HepG2 (cell line): ENCODE data around the gene KIAA1755. TPM values are rescaled to one million over a fixed set of nuclear protein-coding genes. Genes with fewer than 3 reads are reported as not detected.

Experiments
- ATAC-seq: fragments of 200-7000 bp; cut with Tn5 transposase; 3 replicates; pipeline ENCODE4 v1.9.1; 2020; ENCODE audit warnings: mild to moderate bottlenecking, moderate library complexity
- BruUV-seq: library from RNA; stranded (reverse); fragments of 400-500 nt; replicated peaks from 2 replicates; lab custom pipeline; 2021; lab: Mats Ljungman, UMichigan
- CTCF ChIA-PET: fragments of 300-600 bp; formaldehyde crosslinking; extraction: SDS; loops from one replicate; lab custom pipeline; 2021; ENCODE audit warnings: low total read pairs, inconsistent platforms, low intra/inter-chr PET ratio; lab: Yijun Ruan, JAX
- POLR2A ChIA-PET: fragments of 350-600 bp; sonication (Branson Sonifier 250); formaldehyde crosslinking; loops from one replicate; lab custom pipeline; 2020; ENCODE audit warnings: antibody characterized with exemption, inconsistent platforms; lab: Yijun Ruan, JAX
- DNase-seq: peaks from one replicate; pipeline ENCODE4 v3.0.0-alpha.2; 2015; ENCODE audit warnings: low spot score
- FAIRE-seq: peaks from 3 replicates; lab custom pipeline; 2011; peaks lifted over from hg19 to GRCh38; lab: Jason Lieb, UNC
- H2AFZ ChIP-seq: one replicate; pipeline ENCODE4 v1.6.1; 2011; ENCODE audit warnings: low read length, inconsistent platforms
- H3K27ac ChIP-seq: fragments of 300-600 bp; 3 replicates; pipeline ENCODE4 v1.8.0; 2011; ENCODE audit warnings: mixed run types, mild to moderate bottlenecking, mixed read lengths, low read length, inconsistent platforms; ENCODE audit not compliant: insufficient read depth; ENCODE audit errors: extremely low read length
- H3K27me3 ChIP-seq, 2 experiments: fragments of 200-600 bp in 1 of 2; 2 replicates in 1 of 2; 3 replicates in 1 of 2; pipeline versions ENCODE4 v1.6.0 to v1.8.0; 2011; ENCODE audit warnings: low read length in 2 of 2, mild to moderate bottlenecking in 2 of 2, moderate library complexity in 2 of 2, inconsistent platforms in 1 of 2; ENCODE audit not compliant: insufficient read depth in 2 of 2, control insufficient read depth in 1 of 2
- H3K36me3 ChIP-seq, 2 experiments: fragments of 200-600 bp in 1 of 2; replicated peaks in 1 of 2; 2 replicates in 1 of 2; 3 replicates in 1 of 2; pipeline versions ENCODE4 v1.5.1 to v1.8.0; 2011; ENCODE audit warnings: low read length in 2 of 2, inconsistent platforms in 1 of 2; ENCODE audit not compliant: insufficient read depth in 2 of 2, control insufficient read depth in 1 of 2
- H3K4me1 ChIP-seq: 2 replicates; pipeline ENCODE4 v1.5.1; 2012; ENCODE audit warnings: low read length, inconsistent platforms; ENCODE audit not compliant: insufficient read depth
- H3K4me2 ChIP-seq: 2 replicates; pipeline ENCODE4 v1.6.0; 2011; ENCODE audit warnings: low read depth, low read length, inconsistent platforms
- H3K4me3 ChIP-seq, 3 experiments: fragments of 200-600 bp in 1 of 3; sonication (generic), shearing (Covaris generic) in 1 of 3; replicated peaks in 1 of 3; 2 replicates each; pipeline ENCODE4 v1.5.1; 2011 to 2016; ENCODE audit warnings: low read length in 3 of 3, inconsistent platforms in 2 of 3, low read depth in 2 of 3, mild to moderate bottlenecking in 2 of 3, control low read depth in 1 of 3, mixed read lengths in 1 of 3; ENCODE audit not compliant: insufficient read depth in 1 of 3
- H3K79me2 ChIP-seq: one replicate; pipeline ENCODE4 v1.6.1; 2011; ENCODE audit warnings: low read length, inconsistent platforms; ENCODE audit not compliant: insufficient read depth
- H3K9ac ChIP-seq: 2 replicates; pipeline ENCODE4 v1.6.0; 2011; ENCODE audit warnings: mild to moderate bottlenecking, low read depth, low read length, inconsistent platforms; ENCODE audit not compliant: insufficient read depth
- H3K9me3 ChIP-seq: 2 replicates; pipeline ENCODE4 v1.5.1; 2012; ENCODE audit warnings: mild to moderate bottlenecking, low read length
- H4K20me1 ChIP-seq: 2 replicates; pipeline ENCODE4 v1.6.0; 2011; ENCODE audit warnings: inconsistent platforms, mild to moderate bottlenecking, low read length, moderate library complexity; ENCODE audit not compliant: insufficient read depth
- FLYWCH1 ChIP-seq: sonication (generic); formaldehyde crosslinking; IDR thresholded peaks from 2 replicates; pipeline ENCODE4 v1.8.1; 2023; ENCODE audit warnings: mild to moderate bottlenecking, missing genetic modification reagents
- JUNB ChIP-seq: sonication (generic); formaldehyde crosslinking; IDR thresholded peaks from 2 replicates; pipeline ENCODE4 v1.8.0; 2022; ENCODE audit warnings: missing genetic modification reagents, mild to moderate bottlenecking, borderline replicate concordance
- MXI1 ChIP-seq: IDR thresholded peaks from 3 replicates; pipeline ENCODE4 v1.6.1; 2012; ENCODE audit warnings: low read depth, low read length, inconsistent platforms, borderline replicate concordance
- ZNF609 ChIP-seq: sonication (generic); formaldehyde crosslinking; IDR thresholded peaks from 2 replicates; pipeline ENCODE4 v1.4.0; 2020; ENCODE audit warnings: mild to moderate bottlenecking, missing genetic modification reagents, borderline replicate concordance
- ZNF891 ChIP-seq: sonication (generic); formaldehyde crosslinking; IDR thresholded peaks from 2 replicates; pipeline ENCODE4 v1.5.0; 2020; ENCODE audit warnings: mild to moderate bottlenecking, missing genetic modification reagents
- WGBS: methylation state at CpG from one replicate; pipeline ENCODE4 v1.1.6; 2017; ENCODE audit warnings: low lambda C conversion rate; 5-methylcytosine and 5-hydroxymethylcytosine counted together
- in situ Hi-C: cut with HindIII; loops from 2 replicates; pipeline ENCODE4 v1.10.0; 2017; ENCODE audit warnings: low pct_unique_long_range_greater_than_20kb; ENCODE audit not compliant: extremely low pct_ligation_motif_present
- intact Hi-C: fragments of 100-400 bp; cut with micrococcal nuclease; formaldehyde crosslinking; loops from one replicate; pipeline ENCODE4 v1.10.0; 2022; ENCODE audit not compliant: unreplicated experiment
- polyA plus RNA-seq, 8 experiments: library from polyadenylated mRNA; depleted of rRNA in 3 of 8; stranded (reverse) in 7 of 8; unstranded in 1 of 8; fragments of >200 nt; fragmentation: Illumina TruSeq in 4 of 8; extraction: Trizol in 4 of 8; gene quantifications; 2 replicates each; pipeline versions ENCODE4 v1.2.1 to v1.2.3, GENCODE V29; 2011 to 2016; ENCODE audit warnings: low read depth in 4 of 8, missing spikeins in 1 of 8, mixed read lengths in 1 of 8; ENCODE audit not compliant: insufficient read depth in 1 of 8
- total RNA-seq, 5 experiments: library from RNA; depleted of rRNA; stranded (reverse); fragments of >200 nt; fragmentation: Illumina TruSeq; extraction: Trizol; gene quantifications; 2 replicates each; pipeline ENCODE4 v1.2.3, GENCODE V29; 2016; ENCODE audit warnings: low read depth in 1 of 5
- TF ChIP-seq, protein P1 (sequence below): sonication (generic); formaldehyde crosslinking; conservative IDR thresholded peaks from 2 replicates; pipeline ENCODE4 v1.8.0; 2022; ENCODE audit warnings: low read depth, missing genetic modification reagents

Gene KIAA1755
- total and polyA plus RNA-seq, 2 of the 13 experiments (the other 11 are each of a cell fraction or from before 2014, with no cell fraction given) = 0.04 TPM; not detected in 1

- H4K20me1 ChIP-seq = no peaks in the 10 kb centered on the region
- no peak overlapping the region for H2AFZ ChIP-seq
- TF ChIP-seq JUNB (CRISPR knock-in tag) (0 out of 2 replicates have a peak, but pooled peaks have one; percentile 14), FLYWCH1 (CRISPR knock-in tag) (no peak)
- H3K36me3 ChIP-seq = no peaks in the 10 kb centered on the region
- no peak overlapping the region for H3K27ac ChIP-seq
- ChIA-PET POLR2A (no interaction called here), CTCF (no interaction called here)
- no peak overlapping the region for H3K4me2 ChIP-seq
- peaks cover 10% of the 10 kb centered on the region for H3K4me1 ChIP-seq
- in situ Hi-C loops (no loop called here), intact Hi-C loops (loop anchor here (5.0 kb wide), 1 partner anchor 236 kb away; no protein-coding TSS in a partner anchor)
- no peaks in the 10 kb centered on the region for H3K9me3 ChIP-seq
- BruUV-seq = no TSS peak
- no peak for DNase-seq
- 22% methylated on average over 7 of the region's 7 CpGs for WGBS
- FAIRE-seq = no peak
- peaks cover 0 to 15% of the 10 kb centered on the region in 2 experiments; a peak in 3 of 5 replicates for H3K27me3 ChIP-seq
- H3K4me3 ChIP-seq = no peak overlapping the region
- ATAC-seq = no peak
- no peaks in the 10 kb centered on the region for H3K79me2 ChIP-seq
- H3K9ac ChIP-seq = no peak overlapping the region
Measured at GRCh38 chr20:38293491-38294065, 33.0 kb upstream of the KIAA1755 start.

- ATAC-seq (no peak), DNase-seq (no peak), FAIRE-seq (no peak)
- TF ChIP-seq MXI1 (no peak), ZNF891 (0 out of 2 replicates have a peak, but pooled peaks have one; percentile 30), ZNF609 (CRISPR knock-in tag) (no peak)
- TF ChIP-seq, protein P1, sequence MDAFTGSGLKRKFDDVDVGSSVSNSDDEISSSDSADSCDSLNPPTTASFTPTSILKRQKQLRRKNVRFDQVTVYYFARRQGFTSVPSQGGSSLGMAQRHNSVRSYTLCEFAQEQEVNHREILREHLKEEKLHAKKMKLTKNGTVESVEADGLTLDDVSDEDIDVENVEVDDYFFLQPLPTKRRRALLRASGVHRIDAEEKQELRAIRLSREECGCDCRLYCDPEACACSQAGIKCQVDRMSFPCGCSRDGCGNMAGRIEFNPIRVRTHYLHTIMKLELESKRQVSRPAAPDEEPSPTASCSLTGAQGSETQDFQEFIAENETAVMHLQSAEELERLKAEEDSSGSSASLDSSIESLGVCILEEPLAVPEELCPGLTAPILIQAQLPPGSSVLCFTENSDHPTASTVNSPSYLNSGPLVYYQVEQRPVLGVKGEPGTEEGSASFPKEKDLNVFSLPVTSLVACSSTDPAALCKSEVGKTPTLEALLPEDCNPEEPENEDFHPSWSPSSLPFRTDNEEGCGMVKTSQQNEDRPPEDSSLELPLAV (CRISPR knock-in tag) = 0 out of 2 replicates have a peak, but pooled peaks have one; percentile 47
- Histone ChIP-seq H3K9me3 (no peaks in the 10 kb centered on the region), H2AFZ (no peak overlapping the region), H4K20me1 (no peaks in the 10 kb centered on the region), H3K4me3 (no peak overlapping the region), H3K4me1 (peaks cover 16% of the 10 kb centered on the region), H3K27ac (no peak overlapping the region), H3K9ac (no peak overlapping the region), H3K27me3 (peaks cover 0 to 21% of the 10 kb centered on the region in 2 experiments; a peak in 4 of 5 replicates), H3K36me3 (no peaks in the 10 kb centered on the region), H3K79me2 (no peaks in the 10 kb centered on the region), H3K4me2 (no peak overlapping the region)
- WGBS = 3% methylated on average over 3 of the region's 3 CpGs
- intact Hi-C loops = loop anchor here (1.0 to 5.0 kb wide), 2 partner anchors 63 to 235 kb away; no protein-coding TSS in a partner anchor
- in situ Hi-C loops = no loop called here
- POLR2A ChIA-PET = no interaction called here
- CTCF ChIA-PET = interaction anchor here (1.7 kb wide), 1 partner anchor 62 kb away, joined by 7 read pairs; no protein-coding TSS in a partner anchor
- no TSS peak for BruUV-seq
Measured at GRCh38 chr20:38291966-38292365, 31.4 kb upstream of the KIAA1755 start.
